ENCODE results near the gene VAMP4.
"Not testable (repeated sequence)": the region's sequence is repeated elsewhere in the genome, so short reads cannot be mapped to it uniquely, and the experiment has no call there.

- not testable (repeated sequence) for TF ChIP-seq CTCF (IDR thresholded peaks at IDR 0.05); ZFX (IDR thresholded peaks at IDR 0.05; ENCODE audit: borderline replicate concordance)
Measured at GRCh38 chr1:171656206-171656605, 85.7 kb downstream of the VAMP4 start.
